HCT116 (cell line): ENCODE results near the gene GAK.

Experiments used
- CTCF ChIP-seq, 3 experiments: fragments of 200-600 bp in 1 of 3; sonication (generic) in 1 of 3; IDR thresholded peaks in 2 of 3; conservative IDR thresholded peaks in 1 of 3; 2 replicates each; pipeline ENCODE4 v1.5.1; 2012 to 2017; ENCODE audit warnings: low read depth in 2 of 3, low read length in 2 of 3, antibody characterized with exemption in 1 of 3, borderline replicate concordance in 1 of 3, control low read depth in 1 of 3, mild to moderate bottlenecking in 1 of 3, mixed read lengths in 1 of 3, mixed run types in 1 of 3, moderate library complexity in 1 of 3; ENCODE audit not compliant: insufficient read depth in 1 of 3
- TF ChIP-seq, protein P1 (sequence below): IDR thresholded peaks from 2 replicates; pipeline ENCODE4 v1.6.1; 2012; ENCODE audit warnings: low read depth

- TF ChIP-seq, protein P1, sequence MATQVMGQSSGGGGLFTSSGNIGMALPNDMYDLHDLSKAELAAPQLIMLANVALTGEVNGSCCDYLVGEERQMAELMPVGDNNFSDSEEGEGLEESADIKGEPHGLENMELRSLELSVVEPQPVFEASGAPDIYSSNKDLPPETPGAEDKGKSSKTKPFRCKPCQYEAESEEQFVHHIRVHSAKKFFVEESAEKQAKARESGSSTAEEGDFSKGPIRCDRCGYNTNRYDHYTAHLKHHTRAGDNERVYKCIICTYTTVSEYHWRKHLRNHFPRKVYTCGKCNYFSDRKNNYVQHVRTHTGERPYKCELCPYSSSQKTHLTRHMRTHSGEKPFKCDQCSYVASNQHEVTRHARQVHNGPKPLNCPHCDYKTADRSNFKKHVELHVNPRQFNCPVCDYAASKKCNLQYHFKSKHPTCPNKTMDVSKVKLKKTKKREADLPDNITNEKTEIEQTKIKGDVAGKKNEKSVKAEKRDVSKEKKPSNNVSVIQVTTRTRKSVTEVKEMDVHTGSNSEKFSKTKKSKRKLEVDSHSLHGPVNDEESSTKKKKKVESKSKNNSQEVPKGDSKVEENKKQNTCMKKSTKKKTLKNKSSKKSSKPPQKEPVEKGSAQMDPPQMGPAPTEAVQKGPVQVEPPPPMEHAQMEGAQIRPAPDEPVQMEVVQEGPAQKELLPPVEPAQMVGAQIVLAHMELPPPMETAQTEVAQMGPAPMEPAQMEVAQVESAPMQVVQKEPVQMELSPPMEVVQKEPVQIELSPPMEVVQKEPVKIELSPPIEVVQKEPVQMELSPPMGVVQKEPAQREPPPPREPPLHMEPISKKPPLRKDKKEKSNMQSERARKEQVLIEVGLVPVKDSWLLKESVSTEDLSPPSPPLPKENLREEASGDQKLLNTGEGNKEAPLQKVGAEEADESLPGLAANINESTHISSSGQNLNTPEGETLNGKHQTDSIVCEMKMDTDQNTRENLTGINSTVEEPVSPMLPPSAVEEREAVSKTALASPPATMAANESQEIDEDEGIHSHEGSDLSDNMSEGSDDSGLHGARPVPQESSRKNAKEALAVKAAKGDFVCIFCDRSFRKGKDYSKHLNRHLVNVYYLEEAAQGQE: no peak
- TF ChIP-seq CTCF (IDR thresholded peaks at IDR 0.05 in 2 of 3, conservative IDR thresholded peaks at IDR 0.05 in 1 of 3; ENCODE audit: borderline replicate concordance in 1 of 3, insufficient read depth in 1 of 3, low read depth in 2 of 3, low read length in 2 of 3): no peak
These were observed at the start of gene GAK, which contains the start of gene TMEM175 for GRCh38 chr4:931960-932712.
